Midbrain (tissue), 1 donor: ENCODE measurements around the gene PHEX.
"Not testable (repeated sequence)": the region's sequence is repeated elsewhere in the genome, so short reads cannot be mapped to it uniquely, and the experiment has no call there.

ENCODE experiments used
- DNase-seq: peaks from one replicate; lab custom pipeline; 2025; lab: John Stamatoyannopoulos, UW

The PHEX gene

DNA sequence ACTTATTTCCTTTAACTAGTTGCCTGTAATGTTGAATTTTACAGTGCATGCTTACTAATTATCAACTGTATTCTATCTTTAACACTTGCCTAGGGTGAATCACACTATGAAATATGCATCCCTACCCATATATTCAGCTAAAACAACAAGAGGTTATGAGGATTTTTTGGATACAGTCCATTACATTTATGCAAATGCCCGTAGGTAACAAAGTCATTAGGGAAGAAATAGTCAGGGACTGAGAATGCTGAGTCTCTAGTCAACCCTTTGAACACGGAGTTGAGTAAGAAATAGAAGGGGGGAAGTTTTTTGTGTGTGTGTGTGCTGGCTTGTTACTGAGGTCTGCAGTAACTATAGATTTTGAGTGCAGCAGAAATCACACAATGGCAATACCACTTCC lies 214.5 kb downstream of the PHEX start:
- DNase-seq: no peak

DNA sequence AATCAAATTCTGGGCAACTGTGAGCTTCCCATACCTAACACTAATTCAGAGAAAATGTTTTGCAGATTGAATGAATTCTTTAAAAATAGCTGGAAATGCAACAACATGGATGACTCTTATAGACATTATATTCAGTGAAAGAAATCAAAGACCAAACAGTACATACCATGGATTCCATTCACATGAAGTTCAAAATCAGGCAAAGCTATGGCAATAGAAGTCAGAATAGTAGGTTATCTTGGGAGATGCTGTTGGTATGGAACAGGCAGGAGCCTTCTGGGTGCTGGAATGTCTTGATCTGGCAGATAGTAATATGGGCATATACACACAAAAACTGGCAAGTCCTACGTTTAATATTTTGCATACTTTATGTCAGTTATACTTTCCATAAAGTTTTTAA lies 215.0 kb downstream of the PHEX start:
- DNase-seq: no peak

DNA sequence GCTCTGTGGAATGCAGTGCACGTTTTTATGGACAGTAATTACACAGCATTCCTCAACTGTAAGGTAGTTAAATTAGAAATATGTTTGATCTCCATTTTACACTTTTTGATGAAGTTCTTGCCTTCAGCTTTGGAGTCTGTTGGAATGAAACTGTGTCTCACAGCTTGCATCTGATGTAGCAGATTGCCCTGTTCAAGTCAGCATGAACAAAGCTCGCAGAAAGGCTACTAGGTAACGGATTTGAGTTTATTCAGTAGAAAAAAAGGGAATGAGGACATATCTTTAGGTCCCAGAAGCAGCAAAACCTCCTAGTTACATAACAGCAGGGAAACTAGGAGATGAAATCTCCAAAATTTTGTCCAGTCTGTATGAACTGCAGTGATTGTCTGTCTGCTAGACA lies 216.3 kb downstream of the PHEX start:
- DNase-seq: no peak

DNA sequence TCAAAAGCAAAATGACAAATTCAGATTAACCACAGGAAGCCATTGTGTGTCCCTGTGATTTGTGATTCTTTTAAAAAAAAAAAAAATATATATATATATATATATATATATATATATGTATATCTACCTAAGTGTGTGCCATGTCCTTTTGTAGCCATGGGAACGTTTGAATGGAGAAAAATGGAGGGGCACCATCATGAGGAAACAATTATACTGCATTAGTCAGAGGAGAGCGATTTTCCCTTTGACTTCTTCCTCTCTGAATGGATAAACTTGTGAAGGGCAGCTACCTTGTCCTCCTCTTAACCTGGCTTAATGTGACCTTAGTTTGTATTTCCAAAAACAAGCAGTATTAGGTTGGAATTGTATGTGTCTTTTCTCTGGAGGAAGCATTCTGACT lies 217.2 kb downstream of the PHEX start:
- DNase-seq: no peak

DNA sequence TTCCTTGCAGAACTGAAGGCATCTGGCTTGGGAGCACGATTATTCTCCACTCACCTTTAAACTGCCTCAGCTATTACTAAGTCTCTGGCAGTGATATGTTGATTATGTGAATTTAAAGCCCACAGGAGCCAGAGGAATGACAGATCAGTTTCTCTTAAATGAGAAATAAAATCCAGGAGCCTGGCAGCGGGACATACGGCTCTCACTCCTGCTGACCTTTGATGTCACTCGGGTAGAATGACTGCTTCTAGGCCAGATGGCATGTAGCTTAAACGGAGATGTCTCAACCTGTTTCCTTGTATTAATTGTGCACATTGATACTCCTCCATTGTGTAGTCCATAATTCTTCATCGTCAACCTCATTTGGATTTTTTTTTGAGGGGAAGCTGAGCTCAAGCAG lies 236.6 kb downstream of the PHEX start:
- no peak for DNase-seq

DNA sequence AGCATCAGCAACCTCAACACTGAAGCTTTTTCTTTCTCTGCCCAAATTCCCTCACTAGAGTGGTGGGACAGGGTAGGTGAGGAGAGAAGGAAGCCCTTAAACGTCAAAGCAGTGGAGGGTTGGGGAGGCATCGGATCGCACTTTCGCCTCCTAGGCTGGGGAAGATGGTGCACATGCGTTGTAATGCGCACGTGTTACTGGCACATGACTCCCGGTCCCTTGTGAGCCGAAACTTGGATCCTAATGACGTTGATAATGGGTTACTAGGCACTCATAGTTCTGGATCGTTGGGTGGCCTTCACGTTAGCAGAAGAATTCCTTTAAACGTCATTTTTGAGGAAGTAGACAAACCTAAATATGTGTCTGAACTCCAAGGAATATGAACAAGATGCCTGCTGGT lies 240.5 kb downstream of the PHEX start, which contains the start of gene CBLL2:
Gene CBLL2, plus strand, starts transcription at position 301 of the 400 bp plus-strand sequence. Its CDS starts 79 bp downstream, at position 380.
- no peak for DNase-seq

DNA sequence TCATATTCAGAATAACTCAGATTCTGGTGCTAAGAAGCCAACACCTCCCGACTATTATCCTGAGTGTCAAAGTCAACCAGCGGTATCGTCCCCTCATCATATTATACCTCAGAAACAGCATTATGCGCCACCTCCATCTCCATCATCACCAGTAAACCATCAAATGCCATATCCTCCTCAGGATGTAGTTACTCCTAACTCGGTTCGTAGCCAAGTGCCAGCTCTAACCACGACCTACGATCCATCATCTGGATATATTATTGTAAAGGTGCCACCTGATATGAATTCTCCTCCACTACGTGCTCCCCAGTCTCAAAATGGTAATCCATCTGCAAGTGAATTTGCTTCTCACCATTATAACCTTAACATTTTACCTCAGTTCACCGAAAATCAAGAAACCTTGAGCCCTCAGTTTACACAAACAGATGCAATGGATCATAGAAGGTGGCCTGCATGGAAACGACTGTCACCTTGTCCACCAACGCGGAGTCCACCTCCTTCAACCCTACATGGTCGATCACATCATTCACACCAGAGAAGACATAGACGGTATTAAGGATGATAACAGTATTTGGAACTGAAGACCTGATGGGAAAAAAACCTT lies 241.7 kb downstream of the PHEX start:
- no peak for DNase-seq

DNA sequence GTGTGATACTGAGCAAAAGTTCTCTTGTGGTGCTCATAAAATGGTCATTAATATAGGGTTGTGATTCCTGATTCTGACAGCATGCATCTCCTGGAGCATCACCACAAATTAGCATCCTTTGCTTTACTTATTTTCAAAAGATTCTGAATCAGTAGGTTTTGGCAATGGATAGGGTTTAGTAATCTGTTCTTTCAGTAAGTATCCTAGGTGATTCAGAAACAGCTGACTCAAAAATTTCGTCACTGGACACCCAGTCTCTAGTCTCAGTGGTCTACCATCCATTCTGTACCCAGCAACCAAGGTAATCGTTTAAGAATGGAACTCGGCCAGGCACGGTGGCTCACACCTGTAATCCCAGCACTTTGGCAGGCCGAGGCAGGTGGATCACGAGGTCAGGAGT lies 244.7 kb downstream of the PHEX start:
- no peak for DNase-seq

DNA sequence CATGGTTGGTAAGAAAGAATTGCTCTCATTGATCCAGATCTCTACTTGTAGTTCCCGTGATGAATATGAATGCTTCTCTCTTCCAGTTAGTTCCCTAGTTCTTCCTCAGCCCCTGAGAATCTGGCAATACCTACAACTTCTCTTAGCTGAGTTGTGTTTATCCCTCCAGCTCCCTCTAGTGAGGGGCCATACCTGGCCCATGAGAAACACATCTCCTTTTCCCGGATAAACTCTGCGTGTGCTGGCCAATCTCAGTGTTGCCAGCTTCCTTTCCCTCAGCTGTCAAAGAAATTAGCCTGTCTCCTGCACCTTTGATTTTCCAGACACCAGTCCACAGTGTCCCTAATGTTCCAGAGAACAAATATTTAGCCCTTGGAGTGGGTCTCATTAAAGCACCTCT lies 246.2 kb downstream of the PHEX start:
- DNase-seq: no peak

DNA sequence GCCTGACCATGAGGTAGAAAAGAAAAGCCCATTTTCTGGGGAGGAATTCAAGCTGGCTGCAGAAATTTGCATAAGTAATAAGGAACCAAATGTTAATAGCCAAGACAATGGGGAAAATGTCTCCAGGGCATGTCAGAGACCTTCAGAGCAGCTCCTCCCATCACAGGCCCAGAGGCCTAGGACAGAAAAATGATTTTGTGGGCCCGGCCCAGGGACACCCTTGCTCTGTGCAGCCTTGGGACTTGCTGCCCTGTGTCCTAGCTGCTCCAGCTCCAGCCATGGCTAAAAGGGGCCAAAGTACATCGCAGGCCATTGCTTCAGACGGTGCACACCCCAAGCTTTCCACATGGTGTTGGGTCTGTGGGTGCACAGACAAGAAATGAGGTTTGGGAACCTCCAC lies 257.1 kb downstream of the PHEX start:
- not testable (repeated sequence) for DNase-seq

DNA sequence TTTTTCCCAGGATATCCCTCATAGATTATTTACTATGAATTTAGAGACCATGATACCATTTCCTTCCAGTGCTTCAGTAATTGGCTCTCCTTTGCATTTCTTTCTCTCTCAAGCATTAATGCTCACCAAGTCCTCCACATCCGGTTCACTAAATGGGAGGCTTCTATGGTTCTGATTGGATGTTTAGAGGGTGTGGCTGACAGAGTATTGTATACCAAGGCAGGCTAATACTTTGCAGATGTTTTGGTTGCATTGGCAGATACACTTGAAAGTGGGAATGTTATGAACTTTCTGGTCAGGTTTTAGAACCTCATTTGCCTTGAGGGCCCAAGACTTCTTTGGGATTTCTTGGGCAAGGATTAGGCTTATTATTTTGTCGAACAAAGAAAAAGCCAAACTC lies 264.7 kb downstream of the PHEX start:
- DNase-seq: no peak

DNA sequence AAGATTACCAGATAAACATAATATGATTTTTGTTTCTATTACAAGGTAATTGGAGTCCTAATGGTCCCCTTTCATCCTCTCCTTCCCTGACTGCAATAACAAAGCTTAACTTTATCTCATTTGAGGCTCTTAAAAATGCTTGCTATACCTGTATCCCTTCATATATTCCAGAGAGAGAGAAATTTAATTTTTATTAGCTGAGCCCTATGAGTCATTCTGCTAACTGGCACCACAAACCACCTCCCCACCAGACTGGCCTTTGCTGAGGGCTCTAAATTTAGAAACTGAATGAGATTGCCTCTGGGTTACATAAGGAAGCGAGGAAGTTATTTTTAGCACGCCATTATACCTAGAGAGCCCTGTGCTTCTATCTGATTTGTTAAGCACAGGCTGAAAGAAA lies 268.0 kb downstream of the PHEX start:
- DNase-seq: no peak
